ENCODE data around the gene WDR49. TPM values are rescaled to one million over a fixed set of nuclear protein-coding genes. Genes with fewer than 3 reads are reported as not detected.

The WDR49 gene
- total and polyA plus RNA-seq, 2 experiments from 2014 or later = not detected

DNA sequence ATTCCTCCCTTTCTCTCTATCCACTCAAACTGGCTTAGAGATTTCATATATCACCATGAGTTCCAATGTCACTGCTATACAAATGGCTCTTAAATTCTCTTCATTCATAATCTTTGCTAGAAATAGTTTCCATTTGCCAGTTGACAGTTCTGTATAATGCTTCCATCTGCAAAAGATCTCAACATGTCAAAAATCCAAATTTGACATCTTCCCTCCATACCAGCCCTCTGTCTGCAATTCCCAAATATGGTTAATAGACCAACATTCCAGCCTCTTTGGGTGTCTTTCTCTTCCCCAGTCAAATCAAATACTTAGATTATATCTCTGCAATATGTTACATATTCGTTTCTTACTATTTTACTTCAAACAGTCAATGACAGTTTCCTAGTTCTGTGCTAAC, 115.7 kb downstream of the WDR49 start:
- no peak overlapping the region for H3K4me2 ChIP-seq
- H3K9me3 ChIP-seq (ENCODE audit: low read depth) = no peaks in the 10 kb centered on the region
- DNase-seq (ENCODE audit: low spot score) = no peak
- no peaks in the 10 kb centered on the region for H3K79me2 ChIP-seq
- TF ChIP-seq EZH2phosphoT487 (IDR thresholded peaks at IDR 0.05; ENCODE audit: low read depth, severe bottlenecking, unreplicated experiment) (no peak), EZH2 (IDR thresholded peaks at IDR 0.05; ENCODE audit: borderline replicate concordance) (no peak)
- TF ChIP-seq, protein P1, sequence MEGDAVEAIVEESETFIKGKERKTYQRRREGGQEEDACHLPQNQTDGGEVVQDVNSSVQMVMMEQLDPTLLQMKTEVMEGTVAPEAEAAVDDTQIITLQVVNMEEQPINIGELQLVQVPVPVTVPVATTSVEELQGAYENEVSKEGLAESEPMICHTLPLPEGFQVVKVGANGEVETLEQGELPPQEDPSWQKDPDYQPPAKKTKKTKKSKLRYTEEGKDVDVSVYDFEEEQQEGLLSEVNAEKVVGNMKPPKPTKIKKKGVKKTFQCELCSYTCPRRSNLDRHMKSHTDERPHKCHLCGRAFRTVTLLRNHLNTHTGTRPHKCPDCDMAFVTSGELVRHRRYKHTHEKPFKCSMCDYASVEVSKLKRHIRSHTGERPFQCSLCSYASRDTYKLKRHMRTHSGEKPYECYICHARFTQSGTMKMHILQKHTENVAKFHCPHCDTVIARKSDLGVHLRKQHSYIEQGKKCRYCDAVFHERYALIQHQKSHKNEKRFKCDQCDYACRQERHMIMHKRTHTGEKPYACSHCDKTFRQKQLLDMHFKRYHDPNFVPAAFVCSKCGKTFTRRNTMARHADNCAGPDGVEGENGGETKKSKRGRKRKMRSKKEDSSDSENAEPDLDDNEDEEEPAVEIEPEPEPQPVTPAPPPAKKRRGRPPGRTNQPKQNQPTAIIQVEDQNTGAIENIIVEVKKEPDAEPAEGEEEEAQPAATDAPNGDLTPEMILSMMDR (IDR thresholded peaks at IDR 0.05; ENCODE audit: poor library complexity) = no peak
- H3K27ac ChIP-seq = no peak overlapping the region
- WGBS (ENCODE audit: low lambda C conversion rate, missing lambda C conversion rate) = 57% methylated on average over 1 of the region's 1 CpG
- H3K36me3 ChIP-seq (replicated peaks; ENCODE audit: insufficient read depth, low read depth) = no peaks in the 10 kb centered on the region
- no peaks in the 10 kb centered on the region for H3K4me1 ChIP-seq (ENCODE audit: insufficient read depth)
- H3K9me2 ChIP-seq (replicated peaks; ENCODE audit: insufficient read depth) = no peaks in the 10 kb centered on the region
- no peak overlapping the region for H3K4me3 ChIP-seq
- no peak overlapping the region for H2AFZ ChIP-seq
- H3K27me3 ChIP-seq = no peaks in the 10 kb centered on the region
- no peaks in the 10 kb centered on the region for H4K20me1 ChIP-seq (ENCODE audit: insufficient read depth, poor library complexity, severe bottlenecking)

DNA sequence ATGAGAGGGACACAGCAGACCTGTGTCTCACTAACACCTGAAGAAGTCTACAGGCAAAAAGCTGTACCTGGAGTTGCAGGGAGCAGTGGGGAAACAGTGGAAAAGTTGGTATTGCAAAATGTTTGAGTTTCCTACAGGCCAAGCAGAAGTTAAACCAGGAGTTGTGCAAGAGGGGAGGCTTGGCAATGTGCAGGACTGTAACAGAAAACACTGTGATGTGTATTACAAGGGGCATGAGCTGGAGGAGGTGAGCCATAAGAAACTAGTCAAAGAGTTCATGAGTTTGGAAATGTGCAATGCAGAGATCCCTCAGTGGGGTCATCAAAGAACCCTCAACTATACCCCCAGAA, 132.8 kb downstream of the WDR49 start:
- peak; percentile 8 for DNase-seq (ENCODE audit: low spot score)
- Histone ChIP-seq H3K27me3 (no peaks in the 10 kb centered on the region), H3K9me3 (ENCODE audit: low read depth) (no peaks in the 10 kb centered on the region), H3K27ac (no peak overlapping the region), H3K79me2 (no peaks in the 10 kb centered on the region), H3K4me2 (no peak overlapping the region), H3K4me1 (ENCODE audit: insufficient read depth) (no peaks in the 10 kb centered on the region), H3K9me2 (replicated peaks; ENCODE audit: insufficient read depth) (no peaks in the 10 kb centered on the region), H3K4me3 (no peak overlapping the region), H4K20me1 (ENCODE audit: insufficient read depth, poor library complexity, severe bottlenecking) (no peaks in the 10 kb centered on the region), H2AFZ (no peak overlapping the region), H3K36me3 (replicated peaks; ENCODE audit: insufficient read depth, low read depth) (no peaks in the 10 kb centered on the region)
- TF ChIP-seq EZH2phosphoT487 (IDR thresholded peaks at IDR 0.05; ENCODE audit: low read depth, severe bottlenecking, unreplicated experiment) (no peak), EZH2 (IDR thresholded peaks at IDR 0.05; ENCODE audit: borderline replicate concordance) (no peak)
- TF ChIP-seq, protein P1 (IDR thresholded peaks at IDR 0.05; ENCODE audit: poor library complexity) = no peak

DNA sequence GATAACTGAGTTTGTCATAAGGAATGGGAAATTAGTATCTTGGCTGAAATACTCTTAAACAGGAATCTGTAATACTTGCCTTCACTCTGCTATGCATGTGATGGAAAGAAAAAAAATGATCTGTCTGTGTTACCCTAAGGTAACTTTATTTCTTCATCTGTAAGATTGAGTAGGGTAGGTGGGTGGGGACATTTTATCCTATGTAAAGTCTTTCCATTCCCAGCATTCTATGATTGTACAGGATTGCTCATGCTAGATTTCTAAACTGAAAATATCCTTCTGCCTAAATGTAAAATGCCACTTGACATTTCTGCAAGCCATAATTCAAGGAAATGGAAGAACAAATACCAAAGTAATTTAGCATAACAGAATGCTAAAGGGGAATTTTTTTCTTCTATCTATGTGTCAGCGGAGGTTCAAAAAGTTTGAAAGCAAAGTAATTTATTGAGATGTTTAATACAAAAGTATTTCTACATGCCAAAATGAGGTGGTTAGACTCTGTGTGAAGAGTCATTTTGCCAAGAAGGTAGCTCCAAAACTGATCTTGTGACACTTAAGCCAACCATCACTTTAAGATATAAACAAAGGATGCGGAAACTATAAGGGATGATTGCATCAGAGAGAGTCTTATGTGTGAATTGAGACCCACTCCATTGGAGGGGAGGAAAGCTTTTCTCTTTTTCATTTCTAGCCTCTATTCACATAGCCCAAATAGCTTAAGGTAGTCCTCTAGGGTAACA, 133.3 kb downstream of the WDR49 start:
- H3K79me2 ChIP-seq = no peaks in the 10 kb centered on the region
- H3K4me1 ChIP-seq (ENCODE audit: insufficient read depth) = no peaks in the 10 kb centered on the region
- no peak overlapping the region for H3K27ac ChIP-seq
- WGBS (ENCODE audit: low lambda C conversion rate, missing lambda C conversion rate) = 85% methylated on average over 2 of the region's 2 CpGs
- no peaks in the 10 kb centered on the region for H3K27me3 ChIP-seq
- H3K9me2 ChIP-seq (replicated peaks; ENCODE audit: insufficient read depth) = no peaks in the 10 kb centered on the region
- no peaks in the 10 kb centered on the region for H3K9me3 ChIP-seq (ENCODE audit: low read depth)
- no peak for TF ChIP-seq EZH2 (IDR thresholded peaks at IDR 0.05; ENCODE audit: borderline replicate concordance)
- no peaks in the 10 kb centered on the region for H4K20me1 ChIP-seq (ENCODE audit: insufficient read depth, poor library complexity, severe bottlenecking)
- no peak overlapping the region for H3K4me3 ChIP-seq
- H3K4me2 ChIP-seq = no peak overlapping the region
- DNase-seq (ENCODE audit: low spot score) = no peak
- no peak overlapping the region for H2AFZ ChIP-seq
- no peaks in the 10 kb centered on the region for H3K36me3 ChIP-seq (replicated peaks; ENCODE audit: insufficient read depth, low read depth)

DNA sequence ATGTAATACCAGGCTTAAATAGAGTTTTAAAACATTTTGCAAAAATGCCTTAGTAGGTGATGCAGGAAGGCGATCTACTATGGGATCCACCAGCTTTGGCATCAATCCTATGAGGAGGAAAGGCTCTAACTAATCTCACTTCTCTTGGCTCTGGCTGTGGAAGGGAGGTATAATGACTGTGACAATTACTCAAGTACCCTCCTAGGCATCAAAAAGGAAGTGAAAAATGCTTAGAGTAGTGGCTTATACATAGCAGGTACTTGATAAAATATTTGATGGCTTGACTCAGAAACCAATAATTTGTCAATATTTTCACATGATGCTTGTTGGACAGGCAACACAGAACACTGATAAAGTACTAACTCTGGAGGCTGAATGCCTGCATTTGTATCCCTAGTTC, 145.8 kb downstream of the WDR49 start:
- Histone ChIP-seq H4K20me1 (ENCODE audit: insufficient read depth, poor library complexity, severe bottlenecking) (no peaks in the 10 kb centered on the region), H3K4me3 (no peak overlapping the region), H3K4me2 (no peak overlapping the region), H3K9me2 (replicated peaks; ENCODE audit: insufficient read depth) (no peaks in the 10 kb centered on the region), H3K27me3 (no peaks in the 10 kb centered on the region), H3K4me1 (ENCODE audit: insufficient read depth) (no peaks in the 10 kb centered on the region), H3K27ac (no peak overlapping the region), H3K9me3 (ENCODE audit: low read depth) (no peaks in the 10 kb centered on the region), H2AFZ (no peak overlapping the region), H3K79me2 (no peaks in the 10 kb centered on the region), H3K36me3 (replicated peaks; ENCODE audit: insufficient read depth, low read depth) (no peaks in the 10 kb centered on the region)
- no peak for DNase-seq (ENCODE audit: low spot score)
- 89% methylated on average over 1 of the region's 1 CpG for WGBS (ENCODE audit: low lambda C conversion rate, missing lambda C conversion rate)
- TF ChIP-seq EZH2phosphoT487 (IDR thresholded peaks at IDR 0.05; ENCODE audit: low read depth, severe bottlenecking, unreplicated experiment) = no peak
- TF ChIP-seq, protein P1 (IDR thresholded peaks at IDR 0.05; ENCODE audit: poor library complexity) = no peak
- TF ChIP-seq EZH2 (IDR thresholded peaks at IDR 0.05; ENCODE audit: borderline replicate concordance) = no peak

Data from hepatocyte (in vitro differentiated cells).